ENCODE results near the gene OR51S1.
"Not testable (repeated sequence)": the region's sequence is repeated elsewhere in the genome, so short reads cannot be mapped to it uniquely, and the experiment has no call there.

OR51S1 gene, protein sequence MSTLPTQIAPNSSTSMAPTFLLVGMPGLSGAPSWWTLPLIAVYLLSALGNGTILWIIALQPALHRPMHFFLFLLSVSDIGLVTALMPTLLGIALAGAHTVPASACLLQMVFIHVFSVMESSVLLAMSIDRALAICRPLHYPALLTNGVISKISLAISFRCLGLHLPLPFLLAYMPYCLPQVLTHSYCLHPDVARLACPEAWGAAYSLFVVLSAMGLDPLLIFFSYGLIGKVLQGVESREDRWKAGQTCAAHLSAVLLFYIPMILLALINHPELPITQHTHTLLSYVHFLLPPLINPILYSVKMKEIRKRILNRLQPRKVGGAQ

DNA sequence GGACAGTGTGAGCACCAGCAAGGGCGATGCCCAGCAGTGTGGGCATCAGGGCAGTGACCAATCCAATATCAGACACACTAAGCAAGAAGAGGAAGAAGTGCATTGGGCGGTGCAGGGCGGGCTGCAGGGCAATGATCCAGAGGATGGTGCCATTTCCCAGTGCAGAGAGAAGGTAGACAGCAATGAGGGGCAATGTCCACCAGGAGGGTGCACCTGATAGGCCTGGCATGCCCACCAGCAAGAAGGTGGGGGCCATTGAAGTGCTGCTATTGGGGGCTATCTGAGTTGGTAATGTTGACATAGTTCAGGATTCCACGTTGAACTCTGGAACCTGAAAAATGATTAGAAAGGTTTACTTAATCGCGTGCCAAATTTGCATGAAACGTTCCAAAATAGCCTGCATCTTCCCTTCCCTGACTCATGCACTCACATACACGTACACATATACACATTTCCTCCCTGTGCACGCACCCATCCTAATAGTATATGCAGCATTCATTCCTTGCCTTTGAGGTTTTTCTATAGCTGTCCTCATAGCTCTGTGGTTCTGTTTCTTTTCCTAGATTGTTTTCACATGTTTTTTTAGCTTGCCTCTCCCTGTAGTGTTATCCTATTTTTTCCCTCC is at the start of gene OR51S1:
TSS of gene OR51S1 (minus strand) at position 301 of the 625 bp plus-strand sequence. CDS start at position 301, 0 bp downstream.
- no peak for FAIRE-seq

DNA sequence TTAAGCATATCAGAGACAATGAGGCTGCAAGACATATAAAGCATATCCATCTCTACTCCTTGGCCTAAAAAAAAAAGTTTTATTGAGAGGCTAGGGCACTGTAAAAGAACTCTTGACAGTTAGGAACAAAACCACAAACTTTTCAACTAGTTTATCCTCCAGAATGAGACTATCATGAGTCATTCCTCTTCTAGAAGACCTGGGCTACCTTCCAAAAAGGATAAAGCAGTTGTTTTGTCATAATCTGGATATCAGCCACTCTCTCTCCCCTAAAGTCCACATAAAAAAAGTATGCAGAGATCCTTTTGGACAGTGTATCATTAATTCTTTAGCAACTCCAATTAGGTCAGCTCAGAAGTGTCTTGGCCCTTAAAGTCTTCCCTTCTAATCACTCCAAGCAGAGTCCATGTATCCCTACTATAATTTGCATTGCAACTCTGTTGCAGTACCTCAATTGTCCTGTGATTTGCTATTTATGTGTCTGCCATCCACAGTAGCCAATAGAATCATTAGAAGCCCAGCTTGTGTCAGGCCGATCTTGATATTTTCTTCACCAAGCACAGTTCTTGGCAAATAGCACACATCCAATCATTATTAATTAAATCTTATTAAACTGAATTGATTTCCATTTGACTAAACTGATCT is 43.1 kb upstream of the OR51S1 start:
- no peak for FAIRE-seq

DNA sequence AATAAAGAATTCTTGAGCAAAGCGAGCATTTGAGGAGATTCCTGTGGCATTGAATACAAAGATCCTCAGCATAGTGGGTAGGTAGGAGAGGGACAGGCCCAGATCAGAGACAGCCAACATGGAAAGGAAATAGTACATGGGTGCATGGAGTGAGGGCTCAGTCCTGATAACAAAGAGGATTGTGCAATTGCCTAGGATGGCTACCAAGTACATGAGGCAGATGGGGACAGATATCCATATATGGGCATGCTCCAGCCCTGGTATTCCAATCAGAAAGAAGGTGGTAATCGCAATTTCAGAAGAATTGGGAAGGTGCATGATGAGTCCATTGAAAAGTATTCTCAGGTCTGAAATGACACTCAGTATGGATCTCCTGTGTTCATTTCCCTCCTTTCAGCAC is 41.3 kb upstream of the OR51S1 start:
- no peak for FAIRE-seq

DNA sequence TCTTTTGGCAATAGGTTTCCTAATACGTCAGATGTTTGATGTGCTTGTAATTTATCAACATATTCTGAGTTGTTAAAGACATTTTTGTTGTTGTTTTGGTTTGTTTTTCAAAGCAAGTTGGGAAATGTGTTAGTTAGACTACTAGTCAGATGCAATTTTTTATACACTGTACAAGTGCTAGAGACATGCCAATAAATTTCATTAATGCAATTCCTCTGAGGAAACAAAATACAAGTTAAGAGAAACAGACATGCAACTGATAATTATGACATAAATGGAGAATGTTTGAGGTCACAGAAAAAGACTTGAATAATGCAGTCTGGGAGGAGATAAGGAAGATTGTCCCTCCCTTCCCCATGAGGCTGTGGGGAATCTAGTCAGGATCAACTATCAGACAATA is 38.6 kb upstream of the OR51S1 start:
- no peak for FAIRE-seq

DNA sequence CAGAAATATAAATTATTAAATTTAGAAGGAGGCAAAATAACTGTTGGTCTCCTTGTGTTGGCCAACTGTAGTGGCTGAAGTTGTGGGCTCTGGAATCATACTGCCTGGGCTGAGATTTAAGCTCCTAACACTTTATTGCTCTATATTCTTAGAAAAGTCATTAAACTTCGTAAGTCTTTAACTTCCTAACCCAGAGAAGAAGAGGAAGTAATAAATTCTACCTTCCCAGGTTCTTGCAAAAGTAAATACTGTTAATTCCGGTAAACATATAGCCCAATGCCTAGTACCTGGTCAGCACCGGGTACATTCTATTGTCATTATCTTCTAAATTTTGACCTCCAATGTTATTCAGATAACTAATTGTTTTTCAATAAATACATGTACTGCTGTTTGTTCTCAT is 37.2 kb upstream of the OR51S1 start:
- no peak for FAIRE-seq

DNA sequence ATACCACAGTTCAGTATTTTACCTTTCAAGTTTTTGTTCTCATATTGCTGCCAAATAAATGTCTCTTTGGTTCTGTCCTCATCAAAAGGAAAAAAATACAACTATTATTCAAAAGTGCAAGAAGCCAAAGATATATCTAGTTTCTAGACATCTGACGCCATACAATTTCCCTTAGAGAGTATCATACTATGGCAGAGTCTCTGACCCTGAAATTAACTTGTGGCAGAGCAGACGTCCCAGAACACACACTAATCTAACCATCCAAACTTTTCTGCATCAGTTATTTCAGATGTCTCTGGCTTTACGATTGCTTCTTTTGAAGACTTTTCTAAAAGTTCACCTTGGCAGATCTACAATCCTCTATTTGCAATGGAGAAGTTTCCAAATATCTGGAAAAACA is 35.4 kb upstream of the OR51S1 start:
- FAIRE-seq, result no peak

DNA sequence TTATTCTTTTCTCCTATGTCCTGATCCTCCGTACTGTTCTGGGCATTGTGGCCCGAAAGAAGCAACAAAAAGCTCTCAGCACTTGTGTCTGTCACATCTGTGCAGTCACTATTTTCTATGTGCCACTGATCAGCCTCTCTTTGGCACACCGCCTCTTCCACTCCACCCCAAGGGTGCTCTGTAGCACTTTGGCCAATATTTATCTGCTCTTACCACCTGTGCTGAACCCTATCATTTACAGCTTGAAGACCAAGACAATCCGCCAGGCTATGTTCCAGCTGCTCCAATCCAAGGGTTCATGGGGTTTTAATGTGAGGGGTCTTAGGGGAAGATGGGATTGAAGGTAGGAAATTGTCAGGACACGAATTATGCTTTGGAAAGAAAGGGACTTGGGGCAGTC is 33.5 kb upstream of the OR51S1 start:
- FAIRE-seq, result no peak

DNA sequence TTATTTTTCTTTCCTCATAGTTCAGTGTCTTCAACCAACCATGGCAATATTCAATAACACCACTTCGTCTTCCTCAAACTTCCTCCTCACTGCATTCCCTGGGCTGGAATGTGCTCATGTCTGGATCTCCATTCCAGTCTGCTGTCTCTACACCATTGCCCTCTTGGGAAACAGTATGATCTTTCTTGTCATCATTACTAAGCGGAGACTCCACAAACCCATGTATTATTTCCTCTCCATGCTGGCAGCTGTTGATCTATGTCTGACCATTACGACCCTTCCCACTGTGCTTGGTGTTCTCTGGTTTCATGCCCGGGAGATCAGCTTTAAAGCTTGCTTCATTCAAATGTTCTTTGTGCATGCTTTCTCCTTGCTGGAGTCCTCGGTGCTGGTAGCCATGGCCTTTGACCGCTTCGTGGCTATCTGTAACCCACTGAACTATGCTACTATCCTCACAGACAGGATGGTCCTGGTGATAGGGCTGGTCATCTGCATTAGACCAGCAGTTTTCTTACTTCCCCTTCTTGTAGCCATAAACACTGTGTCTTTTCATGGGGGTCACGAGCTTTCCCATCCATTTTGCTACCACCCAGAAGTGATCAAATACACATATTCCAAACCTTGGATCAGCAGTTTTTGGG is 33.0 kb upstream of the OR51S1 start, which contains the start of gene OR51T1:
TSS of gene OR51T1 (plus strand) at position 41 of the 641 bp plus-strand sequence. CDS start at position 41, 0 bp downstream.
- no peak for FAIRE-seq

DNA sequence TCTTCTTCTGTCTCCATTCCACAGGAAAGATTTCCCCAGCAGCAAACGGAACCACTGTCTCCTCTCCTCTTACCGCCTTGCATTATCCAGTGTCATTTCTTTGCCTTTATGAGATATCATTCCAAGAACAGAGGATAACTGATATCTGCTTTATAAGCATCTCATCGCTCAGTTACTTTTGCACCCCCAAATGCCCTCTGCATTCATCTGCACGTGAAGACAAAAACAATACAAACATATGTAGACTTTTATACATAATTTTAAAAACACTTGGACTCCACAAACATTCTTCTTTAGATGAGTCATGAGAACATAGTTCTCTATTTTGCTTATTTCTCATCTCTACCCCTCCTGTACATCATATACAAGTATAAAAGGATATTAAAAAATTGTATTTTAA is 32.2 kb upstream of the OR51S1 start:
- no peak for FAIRE-seq

DNA sequence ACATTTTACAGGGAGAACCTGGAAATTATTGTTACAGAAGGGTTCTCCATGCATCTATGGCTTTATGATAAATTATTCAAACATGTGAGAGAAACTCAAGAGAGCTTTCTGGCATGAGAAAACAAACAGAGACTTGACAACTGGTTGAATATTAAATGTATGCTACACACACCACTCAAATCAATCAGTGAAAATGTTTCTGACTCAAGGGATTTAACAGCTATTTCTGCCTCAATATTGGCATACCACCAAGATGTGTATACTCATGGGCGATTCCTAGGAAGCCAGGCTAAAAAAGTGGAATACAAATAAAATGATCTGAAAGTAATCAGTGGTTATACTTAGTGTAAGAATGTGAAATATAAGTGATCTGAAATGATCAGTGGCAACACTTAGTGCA is 16.8 kb upstream of the OR51S1 start:
- FAIRE-seq, result no peak

DNA sequence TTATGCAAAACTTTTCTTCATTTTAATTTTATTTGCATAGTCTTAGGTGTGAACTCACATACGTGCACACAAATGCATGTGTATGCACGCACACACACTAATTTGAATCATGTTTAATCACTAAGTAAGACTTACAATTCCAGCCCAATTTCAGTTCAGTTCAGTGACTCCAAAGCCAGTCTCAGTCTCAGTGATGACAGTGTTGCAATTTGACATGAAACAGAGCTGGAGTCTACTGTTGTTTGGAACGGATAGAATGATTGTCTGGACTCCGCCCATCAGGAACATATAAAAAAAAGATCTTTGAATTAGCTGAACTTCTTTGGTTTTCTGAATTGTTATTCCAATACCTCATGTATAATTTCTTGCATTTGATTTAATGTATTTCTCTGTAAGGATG is 14.9 kb upstream of the OR51S1 start:
- FAIRE-seq, result no peak

DNA sequence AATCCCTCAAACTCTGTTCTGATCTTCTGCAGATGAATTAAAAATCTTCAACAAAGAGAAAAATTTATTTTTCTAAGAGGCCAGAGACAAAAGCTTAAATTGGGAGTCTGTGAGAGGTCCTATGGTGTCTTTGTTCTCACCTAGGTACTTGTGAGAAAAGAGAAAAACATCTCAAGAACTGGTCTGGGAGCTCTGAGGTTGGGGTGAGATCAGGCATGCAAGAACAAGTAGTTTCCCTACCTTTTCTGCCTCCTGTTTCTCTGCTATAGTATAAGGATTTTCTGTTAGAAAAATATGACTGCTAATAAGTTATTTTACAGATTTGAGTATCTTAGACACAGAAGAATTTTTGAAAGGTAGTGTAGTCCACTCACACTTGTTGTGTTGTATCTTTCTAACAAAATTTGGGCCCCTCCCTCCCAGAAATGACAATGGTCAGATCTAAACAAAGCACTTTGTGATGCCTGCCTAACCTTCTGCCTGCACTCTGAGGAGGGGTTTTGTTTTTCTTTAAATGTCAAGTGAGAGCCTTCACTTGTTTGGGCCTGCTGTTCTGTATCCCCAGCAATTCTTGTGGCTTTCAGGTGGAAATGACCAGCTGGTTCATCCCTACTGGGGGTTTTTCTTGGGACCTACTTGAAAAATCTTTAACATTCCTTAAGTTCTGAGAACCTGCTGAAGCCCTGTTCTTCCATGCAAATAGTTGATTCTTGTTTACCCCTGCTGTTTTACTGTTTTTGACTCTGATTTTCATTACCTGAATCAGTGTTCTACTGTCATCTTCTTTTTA is 13.6 kb upstream of the OR51S1 start:
- FAIRE-seq, result no peak

DNA sequence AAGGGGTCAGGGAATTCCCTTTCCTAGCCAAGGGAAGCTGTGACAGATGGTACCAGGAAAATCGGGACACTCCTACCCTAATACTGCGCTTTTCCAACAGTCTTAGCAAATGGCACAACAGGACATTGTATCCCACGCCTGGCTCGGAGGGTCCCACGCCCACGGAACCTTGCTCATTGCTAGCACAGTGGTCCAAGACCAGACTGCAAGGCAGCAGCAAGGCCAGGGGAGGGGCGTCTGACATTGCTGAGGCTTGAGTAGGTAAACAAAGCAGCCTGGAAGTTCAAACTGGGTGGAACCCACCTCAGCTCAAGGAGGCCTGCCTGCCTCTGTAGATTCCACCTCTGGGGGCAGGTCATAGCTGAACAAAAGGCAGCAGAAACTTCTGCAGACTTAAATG is 5.3 kb upstream of the OR51S1 start:
- FAIRE-seq, result not testable (repeated sequence)

DNA sequence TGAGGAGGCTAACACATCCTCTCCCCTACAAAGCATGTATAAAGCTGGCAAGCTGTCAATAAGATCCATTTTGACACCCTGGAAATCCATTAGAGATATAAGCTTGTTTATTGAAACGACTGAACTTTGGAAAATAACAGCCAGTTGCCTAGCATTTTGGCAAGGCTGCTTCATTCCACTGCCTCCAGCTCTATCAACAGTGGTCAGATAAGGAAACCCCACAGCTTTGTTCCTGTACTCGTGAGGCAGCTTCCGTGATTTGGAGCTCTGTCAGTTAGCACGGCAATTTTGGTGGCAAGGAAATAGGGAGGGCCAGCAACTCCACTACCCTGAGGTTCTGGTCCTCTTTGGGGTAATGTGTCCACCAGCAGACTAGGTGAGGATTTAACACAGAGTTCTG is 2.0 kb upstream of the OR51S1 start:
- no peak for FAIRE-seq

DNA sequence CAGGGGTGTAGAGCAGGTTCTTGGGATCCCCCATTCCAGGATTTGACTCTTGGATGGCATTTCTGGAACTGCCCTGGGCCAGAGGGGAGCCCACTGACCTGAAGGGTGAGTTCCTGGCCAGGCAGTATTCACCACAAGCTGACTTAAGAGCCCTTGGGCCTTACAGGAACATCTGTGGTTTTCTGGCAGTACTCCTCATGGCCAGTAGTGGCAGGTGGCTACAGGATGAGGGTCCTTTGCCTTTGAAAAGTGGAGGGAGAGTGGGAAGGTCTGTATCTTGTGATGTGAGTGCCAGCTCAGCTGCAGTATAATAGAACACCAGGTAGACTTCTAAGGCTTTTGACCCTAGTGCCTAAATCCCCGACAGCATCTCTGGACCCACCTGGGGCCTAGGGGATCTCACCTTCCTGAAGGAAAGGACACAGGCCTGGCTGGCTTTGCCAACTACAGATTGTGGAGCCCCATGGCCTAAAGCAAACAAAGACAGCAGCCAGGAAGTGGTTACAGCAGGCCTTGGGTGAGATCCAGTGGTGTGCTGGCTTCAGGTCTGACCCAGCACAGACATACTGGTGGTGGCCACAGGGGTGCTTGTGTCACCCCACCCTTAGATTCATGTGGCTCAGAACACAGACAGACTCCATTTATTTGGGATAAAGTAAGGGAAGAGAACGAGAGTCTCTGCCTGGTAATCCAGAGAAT is 9.0 kb downstream of the OR51S1 start:
- FAIRE-seq, result no peak

DNA sequence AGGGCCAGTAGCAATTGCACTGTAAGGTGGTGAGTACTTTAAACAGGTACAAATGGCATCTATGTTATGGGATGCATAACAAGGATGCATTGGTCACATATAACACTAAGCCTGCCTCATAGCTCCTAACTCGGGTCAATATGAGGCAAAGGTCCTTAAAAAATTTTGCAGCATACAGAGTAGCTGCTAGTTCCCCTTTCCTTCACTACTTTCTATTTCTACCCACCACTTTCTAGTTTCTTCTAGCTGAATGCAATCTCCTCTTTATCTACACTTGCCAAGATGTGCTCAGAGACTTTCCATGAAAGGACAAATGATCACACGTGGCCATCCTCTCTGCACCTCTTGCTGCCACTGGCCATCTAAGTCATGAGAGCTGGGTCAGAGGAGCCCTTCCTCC is 18.1 kb downstream of the OR51S1 start:
- FAIRE-seq, result no peak

DNA sequence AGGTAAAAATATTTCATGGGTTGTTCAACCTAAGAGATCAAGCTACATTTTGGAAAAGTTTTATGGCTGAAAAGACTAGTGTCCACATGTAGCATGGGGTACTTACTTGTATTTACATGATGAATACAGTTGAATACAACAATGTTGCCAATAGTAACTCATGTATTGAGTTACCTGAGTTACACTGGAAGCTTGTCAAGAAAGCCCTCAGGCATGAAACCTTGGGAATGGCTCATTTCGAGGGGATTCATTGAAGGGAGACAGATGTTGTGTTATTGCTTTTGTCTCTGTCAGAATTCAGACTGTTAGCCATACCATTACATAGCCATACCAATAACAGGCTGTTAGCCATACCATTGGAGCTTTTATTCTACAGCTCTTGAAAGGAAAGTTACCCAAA is 18.7 kb downstream of the OR51S1 start:
- FAIRE-seq, result no peak

DNA sequence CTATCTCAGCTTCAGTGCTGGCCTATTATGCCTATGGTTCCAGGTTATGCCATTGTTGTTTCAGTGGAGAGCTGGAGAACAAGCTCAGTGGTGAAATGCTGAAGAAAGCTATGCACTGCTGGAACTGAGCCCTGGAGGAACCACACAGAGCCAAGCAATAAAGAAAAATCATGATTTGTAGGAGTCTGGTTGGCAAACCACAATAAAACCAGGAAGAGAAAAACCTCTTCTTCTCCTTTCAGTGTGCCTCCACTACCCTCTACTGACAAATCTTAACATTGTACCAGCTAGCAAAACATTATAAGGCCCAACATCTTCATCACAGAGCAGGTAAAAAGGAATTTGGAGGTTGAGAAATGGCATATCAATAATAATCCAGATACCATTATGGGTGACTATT is 22.6 kb downstream of the OR51S1 start:
- FAIRE-seq, result no peak

DNA sequence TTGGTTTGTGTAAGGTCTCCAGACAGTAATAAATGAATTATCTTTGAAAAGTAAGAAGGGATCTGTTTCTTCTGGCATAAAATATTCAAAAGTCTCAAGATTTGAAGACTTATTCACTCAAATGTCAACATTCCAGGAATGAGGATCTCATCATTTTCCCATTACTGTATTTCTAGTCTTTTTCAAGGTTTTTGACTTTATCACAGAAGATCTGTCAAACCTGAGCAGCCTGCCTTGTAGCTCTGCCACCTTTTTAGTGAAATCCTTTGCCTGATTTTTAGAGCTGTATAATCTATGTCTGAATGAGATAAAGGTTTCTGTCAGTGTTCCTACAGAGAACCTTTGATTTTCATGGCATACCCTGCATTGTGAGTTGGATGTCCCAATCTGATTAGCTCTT is 23.9 kb downstream of the OR51S1 start:
- FAIRE-seq, result no peak

DNA sequence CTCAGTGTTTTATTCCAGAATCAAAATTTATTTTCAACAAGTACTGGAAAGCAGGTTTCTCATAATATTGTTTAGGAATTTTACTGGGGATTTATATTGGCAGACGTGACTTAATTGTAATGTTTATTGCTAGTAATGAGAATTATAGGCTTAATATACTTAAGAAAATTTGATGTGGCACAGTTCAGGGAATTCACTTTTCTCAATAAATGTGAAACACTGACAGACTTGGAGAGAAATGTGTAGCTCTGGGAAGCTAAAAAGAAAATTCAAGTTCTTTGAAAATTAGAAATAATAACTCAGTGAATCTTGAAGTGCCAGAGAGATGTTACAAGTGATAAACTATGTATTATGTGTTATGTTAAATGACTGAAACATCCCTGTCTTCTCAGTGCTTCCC is 28.0 kb downstream of the OR51S1 start, which contains the start of gene OR51F2:
TSS of gene OR51F2 (plus strand) at position 301 of the 400 bp plus-strand sequence. CDS start 101 bp downstream, outside the sequence.
- FAIRE-seq, result no peak

DNA sequence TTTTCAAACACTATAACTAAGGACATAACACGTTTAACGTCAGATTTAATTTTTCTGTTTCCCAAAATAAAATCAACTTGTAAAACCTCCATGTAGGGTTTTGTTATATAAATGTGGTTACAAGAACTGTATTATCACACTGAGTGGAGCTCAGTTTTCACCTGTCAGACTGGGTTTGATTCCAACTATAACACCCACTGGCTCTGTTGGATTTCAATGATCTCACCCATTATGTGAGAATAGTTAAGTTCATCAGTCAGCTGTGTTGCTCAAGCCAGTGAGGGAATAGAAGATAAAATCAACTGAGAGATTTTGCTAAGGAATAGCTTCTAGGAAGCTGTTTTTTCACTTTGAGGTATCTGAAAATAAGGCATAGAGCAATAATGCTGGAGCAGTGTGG is 39.8 kb downstream of the OR51S1 start:
- FAIRE-seq, result no peak

DNA sequence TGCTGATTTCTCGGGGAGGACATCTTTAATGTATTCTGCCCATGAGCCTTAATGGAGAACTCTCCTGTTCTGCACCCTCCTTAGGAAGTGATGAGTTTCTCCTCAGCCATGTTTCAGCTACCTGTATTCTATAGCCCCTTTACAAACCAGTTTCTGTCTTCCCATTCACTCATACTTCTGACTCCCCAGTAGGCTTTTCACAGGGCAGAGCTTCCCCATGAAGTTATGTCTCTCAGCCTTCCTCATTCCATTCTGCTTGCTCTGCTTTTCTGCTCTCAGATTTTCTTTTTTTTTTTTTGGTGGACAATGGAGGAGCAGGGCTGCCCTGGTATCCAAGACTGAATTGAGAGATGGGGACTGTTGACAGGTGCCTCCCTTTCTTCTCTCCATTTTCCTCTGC is 40.5 kb downstream of the OR51S1 start:
- no peak for FAIRE-seq

Data from endometrium (tissue), 2 donors.